ENCODE measurements around the gene SPATA6L.
"Not testable (repeated sequence)": the region's sequence is repeated elsewhere in the genome, so short reads cannot be mapped to it uniquely, and the experiment has no call there.

The SPATA6L gene

DNA sequence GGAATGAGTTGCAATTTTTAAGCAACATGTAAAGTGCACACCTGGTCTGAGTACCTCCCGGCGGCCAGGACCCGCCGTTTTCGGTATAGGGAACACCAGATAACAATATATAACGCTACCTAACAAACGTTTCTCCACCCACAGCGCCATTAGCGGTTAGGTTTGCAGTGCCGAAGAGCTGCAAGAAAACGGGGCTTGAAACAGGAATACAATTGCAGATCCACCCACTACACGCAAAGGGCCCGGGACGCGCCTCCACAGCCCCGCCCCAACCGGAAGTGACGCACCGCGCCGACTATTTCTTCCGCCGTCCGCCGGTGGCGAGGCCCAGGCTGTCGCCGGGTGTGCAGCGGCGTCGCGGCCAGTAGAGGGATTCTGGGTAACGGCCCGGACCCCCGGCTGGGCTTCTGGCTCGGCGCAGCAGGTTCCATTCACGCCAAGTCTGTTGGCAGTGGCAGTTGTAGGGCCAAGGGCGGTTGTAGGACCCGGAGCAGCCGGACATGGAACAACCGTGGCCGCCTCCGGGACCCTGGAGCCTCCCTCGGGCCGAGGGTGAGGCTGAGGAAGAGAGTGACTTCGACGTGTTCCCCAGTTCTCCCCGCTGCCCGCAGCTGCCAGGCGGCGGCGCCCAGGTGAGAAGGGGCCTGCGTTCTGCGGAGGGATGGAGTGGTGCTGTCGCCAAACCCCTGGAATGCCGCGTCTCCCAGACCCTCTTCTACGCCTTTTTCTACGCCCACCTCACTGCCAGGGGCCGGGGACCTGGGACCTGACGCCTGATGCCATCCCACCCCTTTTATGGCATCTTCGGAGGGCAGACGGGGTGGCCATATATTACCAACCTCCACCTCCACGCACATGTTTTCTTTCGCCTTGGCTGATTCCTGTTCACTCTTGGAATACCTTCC is 13.2 kb upstream of the SPATA6L start, which contains the start of gene CDC37L1:
CDC37L1 (plus strand) TSS at position 302 of the 905 bp plus-strand sequence; CDS start at position 501, 199 bp downstream.
- in situ Hi-C loops (cut with HindIII; ENCODE audit: low pct_ligation_motif_present, low pct_unique_long_range_greater_than_20kb, low sequenced_read_pairs), result no loop called here
- DNase-seq, result peak; percentile 94

DNA sequence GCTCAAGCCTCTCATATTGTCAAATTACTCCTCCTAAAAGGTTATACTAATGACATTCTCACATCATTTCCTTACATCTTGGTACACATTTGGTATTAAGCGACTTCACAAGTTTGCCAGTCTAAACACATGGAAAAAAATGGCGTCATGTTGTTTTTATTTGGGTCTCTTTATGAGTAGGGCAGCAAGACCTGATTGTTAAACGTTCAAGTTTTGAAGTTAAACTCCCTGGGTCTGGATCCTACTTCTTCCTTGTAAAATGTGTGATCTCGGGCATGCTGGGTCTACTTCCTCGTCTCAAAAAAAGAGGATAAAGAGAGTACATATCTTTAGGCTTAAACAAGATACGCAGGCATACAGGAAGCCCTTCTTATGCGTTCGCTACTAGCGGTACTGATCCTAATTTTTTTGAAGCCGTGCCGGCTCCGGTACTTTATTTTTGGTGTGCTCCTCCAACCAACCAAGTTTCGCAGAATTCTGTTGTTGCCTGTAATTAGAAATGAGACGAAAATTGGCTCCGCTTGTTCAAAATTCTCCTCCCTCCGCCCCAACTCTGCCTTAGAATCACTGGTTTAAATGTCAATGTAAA is 12.5 kb upstream of the SPATA6L start:
- in situ Hi-C loops (cut with HindIII; ENCODE audit: low pct_ligation_motif_present, low pct_unique_long_range_greater_than_20kb, low sequenced_read_pairs), result no loop called here
- DNase-seq, result peak; percentile 59

DNA sequence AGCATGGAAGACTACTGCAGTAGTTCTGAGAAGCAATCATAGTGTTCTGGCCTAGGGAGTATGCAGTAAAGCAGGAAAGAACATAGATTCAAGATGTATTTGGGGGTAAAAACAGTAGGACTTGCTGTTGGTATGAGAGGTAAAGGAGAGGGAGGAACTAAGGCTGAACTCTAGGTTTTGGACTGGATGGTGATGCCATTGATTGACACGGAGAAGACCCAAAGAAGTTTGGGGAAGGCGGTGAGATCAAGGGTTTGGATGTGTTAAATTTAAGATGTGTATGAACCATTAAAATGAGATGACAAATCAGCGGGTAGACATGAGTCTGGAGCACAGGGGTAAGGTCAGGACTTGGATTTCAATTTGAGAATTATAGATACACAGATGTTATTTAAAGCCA is 11.1 kb upstream of the SPATA6L start:
- in situ Hi-C loops (cut with HindIII; ENCODE audit: low pct_ligation_motif_present, low pct_unique_long_range_greater_than_20kb, low sequenced_read_pairs), result no loop called here
- DNase-seq, result no peak

DNA sequence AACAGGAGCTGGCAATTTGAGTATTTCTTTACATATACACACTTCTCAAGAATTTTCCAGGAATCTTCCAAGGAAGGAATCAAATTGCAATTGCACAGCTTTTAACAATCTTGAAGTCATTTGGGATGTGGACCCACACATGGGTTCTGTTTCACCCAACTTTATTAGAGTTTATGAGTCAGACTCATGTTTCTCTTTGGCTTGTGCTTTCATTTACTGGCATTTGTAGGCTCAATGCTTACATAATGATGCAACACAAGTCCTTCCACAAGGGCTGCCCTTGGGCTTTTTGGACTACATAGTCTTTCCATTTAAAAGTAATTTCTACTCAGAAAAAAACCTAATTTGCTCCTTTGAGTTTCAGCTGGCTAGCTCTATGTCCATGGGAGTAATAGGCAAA is 8.5 kb upstream of the SPATA6L start:
- no peak for DNase-seq
- in situ Hi-C loops (cut with HindIII; ENCODE audit: low pct_ligation_motif_present, low pct_unique_long_range_greater_than_20kb, low sequenced_read_pairs), result no loop called here

DNA sequence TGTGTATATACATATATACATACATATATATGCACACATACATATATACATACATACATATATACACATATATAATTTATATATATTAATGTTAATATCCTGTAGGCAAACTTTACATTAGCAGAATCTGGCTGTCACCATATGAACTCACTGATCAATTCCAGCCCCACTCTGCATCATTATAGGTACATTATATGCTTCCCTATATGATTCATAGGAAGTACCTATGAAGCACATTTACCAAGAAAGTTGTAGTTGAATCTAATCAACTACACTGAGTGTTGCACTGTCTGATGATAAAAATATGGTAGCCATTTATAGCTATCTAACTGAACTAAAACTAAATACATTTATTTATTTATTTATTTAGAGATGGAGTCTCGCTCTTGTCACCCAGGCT is 5.5 kb upstream of the SPATA6L start:
- in situ Hi-C loops (cut with HindIII; ENCODE audit: low pct_ligation_motif_present, low pct_unique_long_range_greater_than_20kb, low sequenced_read_pairs), result no loop called here
- no peak for DNase-seq

DNA sequence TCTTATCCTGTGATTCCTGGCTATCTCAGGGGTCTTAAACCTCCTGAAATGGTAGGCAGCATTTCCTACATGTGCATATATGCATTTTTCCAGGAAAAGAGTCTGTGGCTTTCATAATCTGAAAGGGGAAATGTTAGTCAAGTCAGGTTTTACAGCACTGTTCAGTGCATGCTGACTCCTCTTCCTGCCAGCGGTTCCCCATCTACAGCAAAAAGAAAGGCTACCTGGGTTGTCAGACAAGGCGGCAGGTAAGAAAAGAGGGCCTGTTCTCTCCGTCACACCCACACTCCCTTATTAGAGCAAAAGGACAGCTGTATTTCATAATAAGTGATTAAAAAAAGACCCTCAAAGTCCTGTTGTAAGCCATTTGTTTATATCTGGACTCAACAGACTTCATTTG is 4.3 kb upstream of the SPATA6L start:
- DNase-seq, result no peak
- in situ Hi-C loops (cut with HindIII; ENCODE audit: low pct_ligation_motif_present, low pct_unique_long_range_greater_than_20kb, low sequenced_read_pairs), result no loop called here

DNA sequence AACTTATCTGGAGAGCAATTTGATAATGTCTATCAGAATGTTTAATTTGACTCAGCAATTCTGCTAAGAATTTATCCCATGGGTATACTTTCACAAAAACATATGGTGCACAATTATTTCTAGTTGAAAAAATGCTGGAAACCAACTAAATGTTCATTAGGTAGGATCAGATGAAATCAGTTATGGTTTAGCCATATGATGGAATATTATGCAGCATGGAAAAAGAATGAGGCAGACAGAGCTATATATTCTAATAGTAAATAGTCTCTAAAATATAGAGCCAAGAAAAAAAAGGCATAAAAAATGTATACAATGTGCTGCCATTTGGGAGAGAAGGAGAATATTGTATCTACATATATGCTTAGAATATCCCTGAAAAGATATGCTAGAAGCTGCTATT is 3.6 kb upstream of the SPATA6L start:
- DNase-seq, result no peak
- in situ Hi-C loops (cut with HindIII; ENCODE audit: low pct_ligation_motif_present, low pct_unique_long_range_greater_than_20kb, low sequenced_read_pairs), result no loop called here

DNA sequence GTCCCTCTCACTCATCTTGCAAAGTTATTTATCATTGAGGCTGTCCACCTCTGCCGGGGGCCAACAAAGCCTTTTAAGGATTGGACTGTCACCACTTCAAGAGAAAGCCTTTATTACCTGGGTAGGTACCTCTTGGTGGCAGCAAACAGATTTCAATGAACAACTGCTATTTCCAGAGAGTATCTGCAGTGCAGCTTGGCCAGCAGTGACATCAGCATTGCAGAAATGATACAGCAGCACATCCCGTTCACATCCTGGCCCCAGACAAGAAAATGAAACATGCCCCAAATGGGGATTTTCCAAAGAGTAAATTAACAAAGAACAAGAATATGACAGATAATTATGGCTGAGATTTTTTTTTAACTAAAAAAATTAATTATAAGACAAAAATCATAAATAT is 2.3 kb upstream of the SPATA6L start:
- in situ Hi-C loops (cut with HindIII; ENCODE audit: low pct_ligation_motif_present, low pct_unique_long_range_greater_than_20kb, low sequenced_read_pairs), result no loop called here
- DNase-seq, result no peak

DNA sequence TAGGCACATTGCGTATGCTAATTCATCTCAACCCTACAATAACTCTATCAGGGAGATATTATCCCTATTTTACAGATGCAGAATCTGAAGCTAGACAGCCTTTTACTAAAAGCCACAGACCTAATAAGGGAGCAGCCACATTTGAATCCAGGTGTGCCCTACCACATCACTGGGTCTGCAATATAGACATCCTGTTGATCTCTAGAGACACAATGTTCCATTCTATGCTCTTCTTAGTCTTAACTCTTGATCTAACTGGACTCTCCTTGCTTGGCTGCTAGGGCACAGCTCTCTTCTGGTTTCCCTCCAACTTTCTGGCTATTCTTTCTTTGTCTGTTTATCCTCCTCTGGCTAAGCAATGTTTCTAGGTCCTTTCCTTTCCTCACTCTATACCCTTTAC is 1.4 kb upstream of the SPATA6L start:
- in situ Hi-C loops (cut with HindIII; ENCODE audit: low pct_ligation_motif_present, low pct_unique_long_range_greater_than_20kb, low sequenced_read_pairs), result no loop called here
- DNase-seq, result no peak

DNA sequence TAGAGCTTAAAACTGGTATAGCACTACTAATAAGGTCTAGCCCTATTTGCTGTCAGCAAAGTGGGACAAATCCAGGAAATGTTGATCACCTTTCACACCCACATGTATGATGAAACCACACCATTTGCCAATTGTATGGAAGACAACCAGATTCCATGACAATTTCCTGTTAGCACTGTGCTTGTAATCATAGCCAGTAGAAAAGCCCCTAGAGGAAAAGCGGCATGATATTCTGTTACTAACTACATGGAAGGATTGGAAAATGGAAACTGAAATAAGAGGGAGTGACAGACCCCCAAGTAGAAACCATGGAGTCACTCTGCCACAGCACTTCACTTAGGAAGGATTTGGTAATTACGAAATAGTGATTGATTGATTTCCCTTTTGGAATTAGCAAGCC is 923 bp downstream of the SPATA6L start:
- DNase-seq, result peak; percentile 31
- in situ Hi-C loops (cut with HindIII; ENCODE audit: low pct_ligation_motif_present, low pct_unique_long_range_greater_than_20kb, low sequenced_read_pairs), result no loop called here

DNA sequence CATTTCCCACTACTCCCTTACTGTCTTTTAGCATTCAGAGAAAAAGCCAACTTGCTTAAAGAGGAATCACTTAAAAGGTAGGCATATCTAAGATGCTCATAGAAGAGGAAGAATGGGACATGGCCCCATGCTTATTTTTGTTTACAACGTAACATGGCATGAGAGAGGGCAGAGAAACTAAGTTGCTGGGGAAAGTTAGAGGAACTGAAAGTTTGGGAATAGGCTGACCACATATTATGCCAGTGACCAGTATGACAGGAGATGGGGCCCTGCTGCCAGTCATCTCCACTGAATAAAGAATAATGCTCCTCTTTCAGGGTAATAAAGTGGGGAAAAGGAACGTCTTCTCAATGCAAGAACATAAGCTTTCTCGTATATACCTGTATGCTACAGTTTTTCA is 2.3 kb downstream of the SPATA6L start:
- no peak for DNase-seq
- in situ Hi-C loops (cut with HindIII; ENCODE audit: low pct_ligation_motif_present, low pct_unique_long_range_greater_than_20kb, low sequenced_read_pairs), result no loop called here

DNA sequence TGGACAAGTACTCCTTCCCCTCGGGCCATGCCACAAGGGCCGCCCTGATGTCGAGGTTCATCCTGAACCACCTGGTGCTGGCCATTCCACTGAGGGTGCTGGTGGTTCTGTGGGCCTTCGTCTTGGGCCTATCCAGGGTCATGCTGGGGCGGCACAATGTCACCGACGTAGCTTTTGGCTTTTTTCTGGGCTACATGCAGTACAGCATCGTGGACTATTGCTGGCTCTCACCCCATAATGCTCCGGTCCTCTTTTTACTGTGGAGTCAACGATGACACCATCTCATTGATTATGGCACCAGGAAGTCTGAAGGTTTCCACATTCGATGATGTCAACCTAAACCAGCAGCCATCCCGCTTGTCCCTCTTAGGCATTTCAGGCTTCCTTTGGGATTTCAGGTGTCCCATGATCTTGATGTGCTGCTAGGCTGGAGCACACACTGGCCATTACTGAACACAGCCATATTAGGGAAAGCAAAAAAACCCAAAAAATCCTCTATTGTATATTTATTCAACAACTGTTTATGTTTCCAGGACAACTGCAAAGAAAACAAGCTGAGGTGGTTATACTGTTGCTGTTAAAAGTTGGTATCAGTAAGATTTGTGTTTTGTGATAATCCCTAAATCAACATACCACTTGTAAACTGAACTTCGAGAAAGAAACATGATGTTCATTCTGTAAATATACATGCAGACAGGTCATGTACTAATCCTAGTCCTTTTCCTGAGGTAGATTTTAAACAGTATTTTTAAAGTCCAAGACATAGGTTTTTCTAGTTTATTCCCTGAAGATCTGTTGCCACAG is 3.1 kb downstream of the SPATA6L start:
- in situ Hi-C loops (cut with HindIII; ENCODE audit: low pct_ligation_motif_present, low pct_unique_long_range_greater_than_20kb, low sequenced_read_pairs), result no loop called here
- no peak for DNase-seq

DNA sequence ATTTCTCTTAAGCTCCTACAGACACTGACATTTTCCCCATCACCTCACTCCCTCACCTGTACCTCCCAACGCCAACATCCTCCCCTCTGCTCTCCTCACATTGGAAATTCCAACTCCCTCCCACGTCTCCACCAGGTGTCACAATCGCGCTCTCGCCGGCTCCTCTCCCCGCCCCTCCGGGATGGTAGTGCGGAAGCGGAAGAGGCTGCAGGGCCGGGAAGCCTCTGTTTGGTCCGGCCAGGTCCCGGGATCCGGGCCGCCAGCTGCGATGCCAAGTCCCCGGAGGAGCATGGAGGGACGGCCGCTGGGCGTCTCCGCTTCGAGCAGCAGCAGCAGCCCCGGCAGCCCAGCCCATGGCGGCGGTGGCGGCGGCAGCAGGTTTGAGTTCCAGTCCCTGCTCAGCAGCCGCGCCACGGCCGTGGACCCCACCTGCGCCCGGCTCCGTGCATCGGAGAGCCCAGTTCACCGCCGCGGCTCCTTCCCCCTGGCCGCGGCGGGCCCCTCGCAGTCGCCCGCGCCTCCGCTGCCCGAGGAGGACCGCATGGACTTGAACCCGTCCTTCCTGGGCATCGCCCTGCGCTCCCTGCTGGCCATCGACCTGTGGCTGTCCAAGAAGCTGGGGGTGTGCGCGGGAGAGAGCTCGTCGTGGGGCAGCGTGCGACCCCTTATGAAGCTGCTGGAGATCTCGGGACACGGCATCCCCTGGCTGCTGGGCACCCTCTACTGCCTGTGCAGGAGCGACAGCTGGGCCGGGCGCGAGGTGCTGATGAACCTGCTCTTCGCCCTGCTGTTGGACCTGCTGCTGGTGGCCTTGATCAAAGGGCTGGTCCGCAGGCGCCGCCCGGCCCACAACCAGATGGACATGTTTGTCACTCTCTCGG is 3.9 kb downstream of the SPATA6L start, which contains the start of gene PLPP6:
PLPP6 (plus strand) TSS at position 187 of the 881 bp plus-strand sequence; CDS start at position 269, 82 bp downstream.
- in situ Hi-C loops (cut with HindIII; ENCODE audit: low pct_ligation_motif_present, low pct_unique_long_range_greater_than_20kb, low sequenced_read_pairs), result no loop called here
- peak; percentile 86 for DNase-seq

DNA sequence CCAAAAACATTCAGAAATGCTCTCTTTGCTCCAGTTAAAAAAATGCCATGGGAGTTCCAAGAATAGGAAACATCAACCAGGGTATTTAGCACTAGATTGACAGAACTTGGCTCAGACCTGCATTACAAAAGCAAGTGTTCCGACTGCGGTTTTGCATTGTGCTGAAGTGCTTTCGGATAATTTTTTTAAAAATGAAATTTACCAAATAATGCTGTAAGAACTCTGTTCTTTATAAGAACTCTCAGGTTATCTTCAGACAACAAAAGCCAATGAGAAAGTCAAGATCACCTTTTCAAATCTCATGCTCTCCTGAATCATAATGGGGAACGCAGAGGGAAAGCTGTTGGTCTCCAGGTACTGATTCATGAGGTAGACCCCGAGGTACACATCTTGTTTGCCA is 4.7 kb downstream of the SPATA6L start:
- in situ Hi-C loops (cut with HindIII; ENCODE audit: low pct_ligation_motif_present, low pct_unique_long_range_greater_than_20kb, low sequenced_read_pairs), result no loop called here
- DNase-seq, result no peak

DNA sequence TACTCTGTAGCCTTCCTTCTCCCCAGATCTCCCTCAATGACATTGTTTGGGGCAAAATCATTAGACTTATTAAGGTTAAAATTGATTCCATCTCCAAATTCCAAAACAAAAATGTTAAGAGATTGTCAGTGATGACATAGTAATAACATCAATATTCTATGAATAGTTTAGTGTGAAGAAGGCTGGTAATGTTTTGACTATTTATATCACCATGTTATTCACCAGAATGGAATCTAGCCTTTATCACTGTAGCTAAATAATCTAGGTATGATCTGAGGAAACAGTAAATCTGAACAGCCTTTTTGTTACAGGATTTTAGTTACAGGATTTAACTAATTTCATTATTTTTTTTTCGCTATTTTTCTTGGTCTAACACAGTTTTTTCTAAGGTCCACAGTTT is 5.1 kb downstream of the SPATA6L start:
- no peak for DNase-seq
- in situ Hi-C loops (cut with HindIII; ENCODE audit: low pct_ligation_motif_present, low pct_unique_long_range_greater_than_20kb, low sequenced_read_pairs), result no loop called here

DNA sequence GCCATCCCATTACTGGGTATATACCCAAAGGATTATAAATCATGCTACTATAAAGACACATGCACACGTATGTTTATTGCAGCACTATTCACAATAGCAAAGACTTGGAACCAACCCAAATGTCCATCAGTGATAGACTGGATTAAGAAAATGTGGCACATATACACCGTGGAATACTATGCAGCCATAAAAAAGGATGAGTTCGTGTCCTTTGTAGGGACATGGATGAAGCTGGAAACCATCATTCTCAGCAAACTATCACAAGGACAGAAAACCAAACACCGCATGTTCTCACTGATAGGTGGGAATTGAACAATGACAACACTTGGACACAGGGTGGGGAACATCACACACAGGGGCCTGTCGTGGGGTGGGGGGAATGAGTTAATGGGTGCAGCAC is 5.6 kb downstream of the SPATA6L start:
- in situ Hi-C loops (cut with HindIII; ENCODE audit: low pct_ligation_motif_present, low pct_unique_long_range_greater_than_20kb, low sequenced_read_pairs); DNase-seq: not testable (repeated sequence)

DNA sequence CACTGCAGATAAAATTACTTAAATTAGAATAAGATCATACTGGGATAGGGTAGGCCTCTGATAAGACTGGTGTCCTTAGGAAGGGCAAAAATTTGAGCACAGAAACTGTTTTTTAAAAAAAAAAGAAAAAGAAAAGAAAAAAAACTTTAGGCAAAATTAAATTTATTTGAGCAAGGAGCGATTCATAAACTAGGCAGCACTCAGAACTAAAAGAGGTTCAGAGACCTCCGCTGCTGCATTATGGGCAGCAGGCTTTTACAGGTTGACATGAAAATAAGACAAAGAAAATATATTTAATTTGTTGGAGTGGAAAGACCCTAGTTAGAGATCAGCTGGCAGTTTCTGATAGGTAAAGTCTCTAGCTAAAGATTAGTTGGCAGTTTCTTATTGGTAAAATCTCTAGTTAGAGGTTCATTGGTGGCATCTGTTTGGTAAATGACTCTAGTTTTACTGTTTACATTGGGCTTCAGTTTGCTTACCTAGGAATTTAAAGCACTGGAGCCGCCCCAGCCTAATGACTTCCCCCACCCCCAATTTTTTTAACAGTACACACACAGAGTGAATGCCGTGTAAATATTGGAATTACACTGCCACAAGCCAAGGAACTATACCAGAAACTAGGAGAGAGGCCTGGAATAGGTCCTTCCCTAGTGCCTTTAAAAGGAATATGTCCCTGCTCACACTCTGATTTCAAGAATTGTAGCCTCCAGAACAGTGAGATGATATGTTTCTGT is 8.7 kb downstream of the SPATA6L start:
- in situ Hi-C loops (cut with HindIII; ENCODE audit: low pct_ligation_motif_present, low pct_unique_long_range_greater_than_20kb, low sequenced_read_pairs), result no loop called here
- DNase-seq, result no peak

DNA sequence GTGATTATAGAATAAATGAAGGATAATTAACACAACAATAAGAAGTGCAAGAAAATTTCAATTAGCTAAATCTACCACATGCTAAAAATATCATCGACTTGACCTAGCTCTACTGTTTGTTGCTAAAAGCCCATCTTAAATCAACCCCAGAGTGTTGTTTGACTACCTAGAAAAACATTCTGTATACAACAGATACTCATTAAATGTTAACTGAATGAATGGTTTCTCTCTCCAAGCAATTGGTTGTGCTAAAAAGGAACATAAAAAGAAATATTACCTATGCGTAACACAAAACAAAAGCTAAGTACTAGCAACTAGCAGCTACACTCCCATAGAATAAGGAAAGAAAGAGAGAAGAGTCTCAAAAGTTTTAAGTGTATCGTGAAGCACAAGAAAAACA is 9.7 kb downstream of the SPATA6L start:
- in situ Hi-C loops (cut with HindIII; ENCODE audit: low pct_ligation_motif_present, low pct_unique_long_range_greater_than_20kb, low sequenced_read_pairs), result no loop called here
- DNase-seq, result no peak
